HEK293T (cell line): Measurements from ENCODE around the gene CEP76.

Experiments
- BHLHE40 ChIP-seq: fragments of 450-650 bp; IDR thresholded peaks from 2 replicates; pipeline ENCODE4 v1.6.1; 2016; ENCODE audit warnings: mild to moderate bottlenecking, moderate library complexity, borderline replicate concordance
- ELF4 ChIP-seq: fragments of 450-650 bp; IDR thresholded peaks from 2 replicates; pipeline ENCODE4 v1.6.1; 2017; ENCODE audit warnings: antibody characterized with exemption
- FOXM1 ChIP-seq: fragments of 450-650 bp; IDR thresholded peaks from 2 replicates; pipeline ENCODE4 v1.6.1; 2017; ENCODE audit warnings: mild to moderate bottlenecking, borderline replicate concordance
- HDGF ChIP-seq: fragments of 450-650 bp; IDR thresholded peaks from 2 replicates; pipeline ENCODE4 v1.6.1; 2017; ENCODE audit warnings: antibody characterized with exemption, borderline replicate concordance
- NFRKB ChIP-seq: fragments of 450-650 bp; IDR thresholded peaks from 2 replicates; pipeline ENCODE4 v1.6.1; 2016; ENCODE audit warnings: mild to moderate bottlenecking, moderate library complexity
- SP1 ChIP-seq: fragments of 450-650 bp; IDR thresholded peaks from 2 replicates; pipeline ENCODE4 v1.6.1; 2017
- SUZ12 ChIP-seq: fragments of 450-650 bp; IDR thresholded peaks from 2 replicates; pipeline ENCODE4 v1.6.1; 2016; ENCODE audit warnings: mild to moderate bottlenecking

DNA sequence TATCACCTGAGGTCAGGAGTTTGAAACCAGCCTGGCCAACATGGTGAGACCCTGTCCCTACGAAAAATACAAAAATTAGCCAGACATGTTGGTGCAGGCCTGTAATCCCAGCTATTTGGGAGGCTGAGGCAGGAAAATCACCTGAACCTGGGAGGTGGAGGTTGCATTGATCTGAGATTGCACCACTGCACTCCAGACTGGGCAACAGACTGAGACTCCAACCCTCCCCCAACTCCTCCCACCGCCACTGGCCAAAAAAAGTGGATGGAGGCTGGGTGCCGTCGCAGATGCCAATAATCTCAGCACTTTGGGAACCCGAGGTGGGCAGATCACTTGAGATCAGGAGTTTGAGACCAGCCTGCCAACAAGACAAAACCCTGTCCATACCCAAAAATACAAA, 34.5 kb downstream of the CEP76 start:
- TF ChIP-seq ELF4, result no peak
- no peak for TF ChIP-seq SUZ12
- no peak for TF ChIP-seq FOXM1
- TF ChIP-seq SP1, result no peak
- no peak for TF ChIP-seq NFRKB
- no peak for TF ChIP-seq BHLHE40
- no peak for TF ChIP-seq HDGF
